Loucy (cell line): ENCODE results near the gene TDRD9.

Experiments
- H2AFZ ChIP-seq: fragments of 200-600 bp; sonication (generic); 2 replicates; pipeline ENCODE4 v1.6.0; 2016; ENCODE audit warnings: antibody characterized with exemption, mild to moderate bottlenecking, low read length, moderate library complexity
- H3F3A ChIP-seq: fragments of 200-600 bp; 2 replicates; pipeline ENCODE4 v1.6.0; 2016; ENCODE audit warnings: antibody characterized with exemption, low read depth, mild to moderate bottlenecking
- H3K27me3 ChIP-seq: fragments of 200-600 bp; sonication (generic); 2 replicates; pipeline ENCODE4 v1.6.1; 2014; ENCODE audit warnings: low read length, mild to moderate bottlenecking; ENCODE audit not compliant: insufficient read depth, poor library complexity, severe bottlenecking
- H3K36me3 ChIP-seq: fragments of 200-600 bp; sonication (generic); 2 replicates; pipeline ENCODE4 v1.6.1; 2016; ENCODE audit warnings: low read length; ENCODE audit not compliant: insufficient read depth
- H3K4me1 ChIP-seq: fragments of 200-600 bp; sonication (generic); 2 replicates; pipeline ENCODE4 v1.5.1; 2014; ENCODE audit warnings: low read length, mild to moderate bottlenecking; ENCODE audit not compliant: insufficient read depth, poor library complexity, severe bottlenecking
- H3K4me2 ChIP-seq: fragments of 200-600 bp; sonication (generic); 2 replicates; pipeline ENCODE4 v1.6.0; 2014; ENCODE audit warnings: antibody characterized with exemption, low read length, low read depth, mild to moderate bottlenecking; ENCODE audit not compliant: poor library complexity, severe bottlenecking
- H3K4me3 ChIP-seq: fragments of 200-600 bp; sonication (generic); 2 replicates; pipeline ENCODE4 v1.5.1; 2014; ENCODE audit warnings: low read length, mild to moderate bottlenecking, mixed read lengths; ENCODE audit not compliant: poor library complexity, severe bottlenecking
- H3K79me2 ChIP-seq: fragments of 200-600 bp; sonication (generic); 2 replicates; pipeline ENCODE4 v1.6.1; 2014; ENCODE audit warnings: low read length; ENCODE audit not compliant: insufficient read depth
- H3K9ac ChIP-seq: fragments of 200-600 bp; sonication (generic); 2 replicates; pipeline ENCODE4 v1.6.0; 2014; ENCODE audit warnings: mild to moderate bottlenecking, low read depth, low read length, moderate library complexity; ENCODE audit not compliant: poor library complexity, severe bottlenecking
- H3K9me2 ChIP-seq: fragments of 200-600 bp; sonication (generic); replicated peaks from 2 replicates; pipeline ENCODE4 v1.6.1; 2016; ENCODE audit warnings: low read depth, low read length, mixed read lengths
- H3K9me3 ChIP-seq: fragments of 200-600 bp; sonication (generic); 2 replicates; pipeline ENCODE4 v1.6.1; 2014; ENCODE audit warnings: mild to moderate bottlenecking, antibody characterized with exemption, low read length, low read depth; ENCODE audit not compliant: insufficient read depth
- H4K20me1 ChIP-seq: fragments of 200-600 bp; sonication (generic); 2 replicates; pipeline ENCODE4 v1.6.0; 2014; ENCODE audit warnings: antibody characterized with exemption, low read length, mild to moderate bottlenecking; ENCODE audit not compliant: insufficient read depth, poor library complexity, severe bottlenecking
- EZH2phosphoT487 ChIP-seq: fragments of 200-600 bp; IDR thresholded peaks from 2 replicates; pipeline ENCODE4 v1.6.1; 2018; ENCODE audit warnings: antibody characterized with exemption, mild to moderate bottlenecking, moderate library complexity, borderline replicate concordance
- TF ChIP-seq, protein P1 (sequence below): fragments of 200-600 bp; sonication (generic); conservative IDR thresholded peaks from 2 replicates; pipeline ENCODE4 v1.5.1; 2014; ENCODE audit warnings: mild to moderate bottlenecking, antibody characterized with exemption, low read length

TDRD9 gene

DNA sequence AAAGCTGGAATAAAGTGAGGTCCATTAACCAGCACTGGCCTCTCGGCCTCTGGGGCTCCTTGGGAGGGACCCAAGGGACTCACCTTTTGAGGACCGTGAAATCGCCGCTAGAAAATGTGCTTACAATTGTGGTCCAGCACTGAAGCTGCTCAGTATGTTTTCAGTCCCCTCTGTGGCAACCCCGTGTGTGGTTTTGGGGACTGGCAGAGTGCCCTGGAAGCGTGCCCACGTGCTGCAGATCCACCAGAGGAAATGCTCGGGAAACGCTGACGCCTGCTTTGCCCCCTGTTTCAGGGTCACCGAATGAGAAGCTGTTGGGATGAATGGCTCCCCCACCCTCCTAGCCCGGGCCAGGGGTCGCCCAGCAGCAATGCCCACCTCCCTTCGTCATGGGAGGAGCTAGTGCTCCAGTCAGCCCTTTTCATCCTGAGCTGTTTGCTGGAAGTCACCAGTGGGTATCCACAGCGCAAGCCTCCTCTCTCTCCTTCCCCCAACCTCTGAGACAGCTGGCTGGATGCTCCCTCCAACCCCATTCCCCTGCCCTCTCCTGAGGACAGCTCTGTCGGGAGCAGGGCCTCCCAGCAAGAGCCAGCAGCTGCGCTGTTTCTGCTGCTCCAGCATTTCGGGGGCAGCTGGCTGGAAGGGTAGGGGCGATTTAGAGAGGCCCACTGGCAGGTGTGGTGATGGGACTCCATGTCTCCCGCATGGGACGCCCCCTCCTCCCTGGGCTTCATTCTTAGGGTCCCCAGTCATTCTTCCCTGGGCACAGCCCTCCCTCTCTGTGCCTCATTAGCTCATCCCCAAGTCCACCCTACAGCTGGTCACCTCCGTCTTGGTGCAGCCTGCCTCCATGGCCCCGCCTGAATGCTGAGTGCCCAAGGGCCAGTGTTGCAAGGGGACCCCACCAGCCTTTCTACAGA is 47.6 kb upstream of the TDRD9 start:
- Histone ChIP-seq H2AFZ (no peak overlapping the region), H3K4me1 (no peaks in the 10 kb centered on the region), H3K27me3 (no peaks in the 10 kb centered on the region), H3K4me3 (no peak overlapping the region), H3K9ac (no peak overlapping the region), H3K79me2 (no peaks in the 10 kb centered on the region), H3K9me2 (no peaks in the 10 kb centered on the region), H3K4me2 (no peak overlapping the region), H3F3A (no peaks in the 10 kb centered on the region), H3K36me3 (no peaks in the 10 kb centered on the region), H4K20me1 (no peaks in the 10 kb centered on the region), H3K9me3 (no peaks in the 10 kb centered on the region)
- TF ChIP-seq, protein P1, sequence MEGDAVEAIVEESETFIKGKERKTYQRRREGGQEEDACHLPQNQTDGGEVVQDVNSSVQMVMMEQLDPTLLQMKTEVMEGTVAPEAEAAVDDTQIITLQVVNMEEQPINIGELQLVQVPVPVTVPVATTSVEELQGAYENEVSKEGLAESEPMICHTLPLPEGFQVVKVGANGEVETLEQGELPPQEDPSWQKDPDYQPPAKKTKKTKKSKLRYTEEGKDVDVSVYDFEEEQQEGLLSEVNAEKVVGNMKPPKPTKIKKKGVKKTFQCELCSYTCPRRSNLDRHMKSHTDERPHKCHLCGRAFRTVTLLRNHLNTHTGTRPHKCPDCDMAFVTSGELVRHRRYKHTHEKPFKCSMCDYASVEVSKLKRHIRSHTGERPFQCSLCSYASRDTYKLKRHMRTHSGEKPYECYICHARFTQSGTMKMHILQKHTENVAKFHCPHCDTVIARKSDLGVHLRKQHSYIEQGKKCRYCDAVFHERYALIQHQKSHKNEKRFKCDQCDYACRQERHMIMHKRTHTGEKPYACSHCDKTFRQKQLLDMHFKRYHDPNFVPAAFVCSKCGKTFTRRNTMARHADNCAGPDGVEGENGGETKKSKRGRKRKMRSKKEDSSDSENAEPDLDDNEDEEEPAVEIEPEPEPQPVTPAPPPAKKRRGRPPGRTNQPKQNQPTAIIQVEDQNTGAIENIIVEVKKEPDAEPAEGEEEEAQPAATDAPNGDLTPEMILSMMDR = no peak
- TF ChIP-seq EZH2phosphoT487 = no peak

DNA sequence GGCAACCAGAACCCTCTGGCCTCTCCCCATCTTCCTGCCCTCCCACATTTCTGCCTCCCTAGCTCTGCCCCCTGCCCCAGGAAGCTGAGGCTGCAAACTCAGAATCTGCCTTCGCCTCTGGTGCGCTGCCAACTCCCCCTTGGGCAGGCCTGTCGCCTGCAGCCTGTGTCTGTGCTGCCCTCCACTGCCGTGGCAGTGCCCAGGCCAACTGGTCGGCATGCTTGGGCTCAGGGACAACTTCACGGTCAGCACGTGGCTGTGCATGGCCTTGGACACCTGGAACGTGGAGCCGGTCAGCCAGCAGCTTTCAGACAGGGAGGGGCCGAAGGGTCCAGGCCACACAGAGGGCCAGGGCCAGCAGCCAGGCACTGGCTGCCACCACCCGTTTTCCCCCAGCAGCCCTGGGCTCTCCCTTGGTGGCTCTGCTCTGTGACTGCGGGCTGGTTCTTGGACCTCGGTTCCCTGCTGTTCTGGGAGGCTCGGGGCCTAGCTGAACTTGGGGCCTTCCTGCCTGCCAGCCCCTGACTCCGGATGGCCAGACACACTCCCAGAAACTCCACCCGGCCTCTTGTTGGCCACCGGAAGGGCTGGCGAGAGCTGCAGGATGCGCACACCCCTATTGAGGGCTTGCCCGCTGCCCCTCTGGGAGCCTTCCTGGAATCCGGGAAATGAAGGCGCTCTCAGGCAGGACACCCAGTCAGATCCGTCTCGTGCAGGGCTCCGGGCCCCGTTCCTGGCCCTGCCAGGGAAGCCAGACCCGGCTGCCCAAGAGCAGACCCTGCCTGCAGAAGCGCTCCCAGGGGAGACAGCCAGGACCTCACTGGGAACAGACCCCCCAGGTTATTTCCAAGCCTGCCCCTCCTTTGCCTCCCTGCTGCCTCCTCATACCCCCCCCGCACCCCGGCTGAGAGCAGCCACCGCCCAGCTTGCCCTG is 46.7 kb upstream of the TDRD9 start:
- H3K27me3 ChIP-seq = no peaks in the 10 kb centered on the region
- H3K9ac ChIP-seq = no peak overlapping the region
- H3K4me1 ChIP-seq = no peaks in the 10 kb centered on the region
- H2AFZ ChIP-seq = no peak overlapping the region
- no peaks in the 10 kb centered on the region for H3K79me2 ChIP-seq
- no peak overlapping the region for H3K4me3 ChIP-seq
- H3F3A ChIP-seq = no peaks in the 10 kb centered on the region
- no peaks in the 10 kb centered on the region for H4K20me1 ChIP-seq
- no peak overlapping the region for H3K4me2 ChIP-seq
- no peaks in the 10 kb centered on the region for H3K36me3 ChIP-seq
- TF ChIP-seq, protein P1 = no peak
- no peak for TF ChIP-seq EZH2phosphoT487
- no peaks in the 10 kb centered on the region for H3K9me3 ChIP-seq
- no peaks in the 10 kb centered on the region for H3K9me2 ChIP-seq

DNA sequence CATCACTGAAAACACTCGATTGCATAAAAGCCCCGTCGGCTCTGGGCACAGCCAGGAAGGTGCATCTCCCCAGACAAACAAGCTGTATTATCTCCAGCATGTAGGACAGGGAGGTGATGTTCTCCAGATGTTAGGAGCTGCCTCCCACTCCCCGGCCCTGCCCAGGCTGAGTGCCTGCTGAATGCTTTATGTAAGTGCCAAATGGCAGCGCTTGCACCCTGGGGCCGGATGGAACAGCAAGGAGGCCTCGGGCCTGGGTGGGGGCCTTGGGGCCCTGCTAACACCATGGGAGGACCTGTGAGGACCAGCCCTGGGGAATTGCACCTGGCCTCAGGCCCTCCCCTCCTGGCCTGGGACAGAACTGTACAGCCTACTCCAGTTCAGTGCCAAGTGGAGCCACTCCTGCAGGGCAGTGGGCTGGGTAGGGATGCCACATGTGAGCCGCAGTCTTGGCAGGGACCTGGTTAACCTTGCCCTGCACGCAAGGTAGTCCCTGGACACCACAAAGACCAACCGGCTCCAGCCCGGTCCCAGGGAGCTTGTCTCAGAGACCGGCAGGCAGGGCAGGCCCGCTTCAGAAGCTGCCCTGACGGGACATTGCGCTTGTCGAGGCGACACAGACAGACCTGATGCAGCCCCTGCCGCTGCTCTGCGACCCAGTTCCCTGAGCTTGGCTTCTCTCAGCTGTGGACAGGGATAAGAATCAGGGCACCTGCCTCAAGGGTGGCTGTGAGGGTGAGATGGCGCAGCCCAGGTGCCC is 45.6 kb upstream of the TDRD9 start:
- Histone ChIP-seq H3K9ac (no peak overlapping the region), H4K20me1 (no peaks in the 10 kb centered on the region), H3K9me3 (no peaks in the 10 kb centered on the region), H3K9me2 (no peaks in the 10 kb centered on the region), H3F3A (no peaks in the 10 kb centered on the region), H3K79me2 (no peaks in the 10 kb centered on the region), H3K4me3 (no peak overlapping the region), H3K4me1 (no peaks in the 10 kb centered on the region), H3K4me2 (no peak overlapping the region), H2AFZ (no peak overlapping the region), H3K27me3 (no peaks in the 10 kb centered on the region), H3K36me3 (no peaks in the 10 kb centered on the region)
- TF ChIP-seq EZH2phosphoT487 = no peak
- TF ChIP-seq, protein P1 = no peak
